SK-N-SH treated with all-trans-retinoic acid at 6 μM for 48 hours (cell line): ENCODE data around the gene PGR.

ENCODE experiments used
- ATAC-seq: fragments of 200-7000 bp; cut with Tn5 transposase; 3 replicates; pipeline ENCODE4 v1.9.1; 2020; ENCODE audit warnings: mild to moderate bottlenecking, moderate library complexity
- RARB ChIP-seq: fragments of 250-450 bp; sonication (Bioruptor Pico); IDR thresholded peaks from 2 replicates; pipeline ENCODE4 v1.8.0; 2021; ENCODE audit warnings: mild to moderate bottlenecking, moderate library complexity
- ZFP3 ChIP-seq: fragments of 250-450 bp; sonication (Bioruptor Pico); IDR thresholded peaks from 2 replicates; pipeline ENCODE4 v1.5.0; 2020; ENCODE audit warnings: mild to moderate bottlenecking, moderate library complexity
- ZNF565 ChIP-seq: fragments of 450-650 bp; formaldehyde crosslinking; conservative IDR thresholded peaks from 2 replicates; pipeline ENCODE4 v1.5.0; 2020; ENCODE audit warnings: low read depth, mild to moderate bottlenecking, moderate library complexity
- ZNF70 ChIP-seq: fragments of 450-650 bp; formaldehyde crosslinking; IDR thresholded peaks from 2 replicates; pipeline ENCODE4 v1.5.0; 2020; ENCODE audit warnings: mild to moderate bottlenecking, moderate library complexity

The PGR gene

GRCh38 chr11:100981196-100981824 is 148.3 kb downstream of the PGR start (continued):
- TF ChIP-seq RARB (CRISPR knock-in tag) (no peak), ZNF70 (CRISPR knock-in tag) (no peak)
- TF ChIP-seq, all 23 proteins: peak for 0

DNA sequence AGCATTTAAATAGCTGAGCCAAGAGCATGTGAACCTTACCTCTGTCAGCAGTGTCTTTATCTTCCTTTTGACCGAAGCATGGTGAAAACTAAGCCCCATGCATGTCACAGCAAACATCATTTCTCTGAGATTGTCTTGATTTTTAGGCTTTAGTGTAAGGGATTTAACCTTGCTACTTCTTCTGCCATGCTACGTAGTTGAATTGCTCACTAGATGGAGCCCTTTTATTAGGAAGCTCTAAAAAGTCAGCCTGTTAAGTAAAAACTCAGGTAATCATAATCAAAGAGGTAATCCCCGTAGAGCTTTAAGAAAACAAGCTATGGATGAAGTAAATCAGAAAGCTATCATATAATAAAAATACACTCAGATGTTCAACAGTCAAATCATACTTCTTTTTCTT is 149.5 kb downstream of the PGR start:
- ATAC-seq: no peak
- no peak for TF ChIP-seq ZNF565 (CRISPR knock-in tag)
- TF ChIP-seq ZFP3 (CRISPR knock-in tag): no peak
- TF ChIP-seq, all 23 proteins: peak for 0
